Adrenal gland (tissue), 5 donors: Measurements from ENCODE around the gene CACNA1I.

ENCODE experiments used
- CTCF ChIP-seq, 6 experiments: fragments of 450-650 bp in 4 of 6; fragments of 200-600 bp in 2 of 6; sonication (generic) in 1 of 6; IDR thresholded peaks; 1 replicate in 5 of 6; 2 replicates in 1 of 6; pipeline versions ENCODE4 v1.5.1 to v1.8.0; 2016 to 2021; ENCODE audit warnings: antibody characterized with exemption in 6 of 6, mild to moderate bottlenecking in 2 of 6, moderate library complexity in 1 of 6
- POLR2A ChIP-seq, 2 donors: fragments of 450-650 bp; IDR thresholded peaks; one replicate each; pipeline ENCODE4 v1.6.1; 2017; ENCODE audit warnings: antibody characterized with exemption in 2 of 2, mild to moderate bottlenecking in 2 of 2, moderate library complexity in 1 of 2
- donor health status: DM: no; HTN: no; CAD: no.

- TF ChIP-seq POLR2A (IDR thresholded peaks at IDR 0.05) (no peak), CTCF (IDR thresholded peaks at IDR 0.05) (no peak)
Observed at GRCh38 chr22:39731881-39732555, 161.5 kb downstream of the CACNA1I start.
